Measurements from ENCODE around the gene ABHD2.

ABHD2 gene

GRCh38 chr15:89087161-89087829, 961 bp upstream of the ABHD2 start:
- TF ChIP-seq, protein P1, sequence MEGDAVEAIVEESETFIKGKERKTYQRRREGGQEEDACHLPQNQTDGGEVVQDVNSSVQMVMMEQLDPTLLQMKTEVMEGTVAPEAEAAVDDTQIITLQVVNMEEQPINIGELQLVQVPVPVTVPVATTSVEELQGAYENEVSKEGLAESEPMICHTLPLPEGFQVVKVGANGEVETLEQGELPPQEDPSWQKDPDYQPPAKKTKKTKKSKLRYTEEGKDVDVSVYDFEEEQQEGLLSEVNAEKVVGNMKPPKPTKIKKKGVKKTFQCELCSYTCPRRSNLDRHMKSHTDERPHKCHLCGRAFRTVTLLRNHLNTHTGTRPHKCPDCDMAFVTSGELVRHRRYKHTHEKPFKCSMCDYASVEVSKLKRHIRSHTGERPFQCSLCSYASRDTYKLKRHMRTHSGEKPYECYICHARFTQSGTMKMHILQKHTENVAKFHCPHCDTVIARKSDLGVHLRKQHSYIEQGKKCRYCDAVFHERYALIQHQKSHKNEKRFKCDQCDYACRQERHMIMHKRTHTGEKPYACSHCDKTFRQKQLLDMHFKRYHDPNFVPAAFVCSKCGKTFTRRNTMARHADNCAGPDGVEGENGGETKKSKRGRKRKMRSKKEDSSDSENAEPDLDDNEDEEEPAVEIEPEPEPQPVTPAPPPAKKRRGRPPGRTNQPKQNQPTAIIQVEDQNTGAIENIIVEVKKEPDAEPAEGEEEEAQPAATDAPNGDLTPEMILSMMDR (IDR thresholded peaks at IDR 0.05; ENCODE audit: insufficient read depth, low read length, missing control alignments), result no peak
- ChIA-PET POLR2A (interaction anchor here (0.6 to 2.3 kb wide), 7 partner anchors 9 to 1182 kb away, joined by 3 to 13 read pairs (median 4); no protein-coding TSS in a partner anchor), CTCF (interaction anchor here (0.9 to 4.2 kb wide), 9 partner anchors 16 to 90 kb away, joined by 3 to 27 read pairs (median 5); no protein-coding TSS in a partner anchor)
- no peak for DNase-seq (ENCODE audit: low read depth, low spot score)
- peak overlapping the region; percentile 47 for H3K4me3 ChIP-seq (ENCODE audit: low read depth, low read length)

GRCh38 chr15:89088605-89089315, 504 bp downstream of the ABHD2 start:
- no peak for DNase-seq (ENCODE audit: low read depth, low spot score)
- ChIA-PET CTCF (interaction anchor here (0.6 to 4.2 kb wide), 11 partner anchors 8 to 89 kb away, joined by 3 to 27 read pairs (median 4); no protein-coding TSS in a partner anchor), POLR2A (interaction anchor here (0.5 to 2.3 kb wide), 9 partner anchors 8 to 211 kb away, joined by 3 to 13 read pairs (median 4); no protein-coding TSS in a partner anchor)
- TF ChIP-seq, protein P1 (IDR thresholded peaks at IDR 0.05; ENCODE audit: insufficient read depth, low read length, missing control alignments), result no peak
- peak overlapping the region; percentile 82 for H3K4me3 ChIP-seq (ENCODE audit: low read depth, low read length)

GRCh38 chr15:89089316-89090230, 1.3 kb downstream of the ABHD2 start:
- ChIA-PET POLR2A (interaction anchor here (0.5 kb wide), 1 partner anchor 212 kb away, joined by 3 read pairs; no protein-coding TSS in a partner anchor), CTCF (interaction anchor here (0.8 to 4.2 kb wide), 8 partner anchors 10 to 117 kb away, joined by 3 to 27 read pairs (median 6); no protein-coding TSS in a partner anchor)
- peak overlapping the region; percentile 82 for H3K4me3 ChIP-seq (ENCODE audit: low read depth, low read length)
- DNase-seq (ENCODE audit: low read depth, low spot score), result no peak
- TF ChIP-seq, protein P1 (IDR thresholded peaks at IDR 0.05; ENCODE audit: insufficient read depth, low read length, missing control alignments), result no peak

DNA sequence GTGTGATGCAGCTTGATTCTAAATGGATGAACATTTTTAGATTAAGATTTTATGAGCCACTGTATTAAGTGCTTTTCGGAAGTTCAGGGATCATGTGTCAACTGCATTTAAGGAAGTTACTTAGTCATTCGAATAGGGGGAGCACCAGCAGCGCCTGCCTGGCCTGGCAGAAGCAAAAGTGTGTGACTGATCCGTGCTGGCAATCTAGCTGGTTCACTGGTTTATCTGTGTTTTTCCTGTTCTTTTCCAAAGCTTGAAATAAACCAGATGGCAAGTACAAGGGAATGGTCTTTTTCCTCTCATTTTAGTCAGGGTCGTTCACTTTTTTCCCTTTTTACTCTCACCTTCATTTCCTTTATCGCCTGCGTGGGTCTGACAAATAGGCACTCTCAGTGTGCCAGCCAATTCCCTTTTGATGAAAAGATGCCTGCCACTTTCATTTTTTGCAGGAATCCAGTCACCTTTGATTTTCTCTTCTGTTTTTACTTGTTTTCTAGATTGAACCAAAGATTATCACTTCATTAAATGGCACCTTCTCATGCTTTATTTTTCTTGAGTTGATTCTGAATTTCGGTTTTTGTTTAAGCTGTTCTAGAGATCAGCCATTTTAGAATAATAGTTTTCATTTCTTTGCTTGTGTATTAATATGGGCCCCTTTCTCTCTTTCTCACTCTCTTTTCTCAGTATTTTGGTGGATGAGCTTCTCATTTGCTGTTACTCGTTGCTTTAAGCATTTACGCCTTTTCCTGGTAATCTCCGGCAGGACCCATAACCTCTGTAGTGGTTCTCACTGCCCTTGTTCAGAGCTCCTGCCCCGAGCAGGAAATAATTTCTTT, 2.8 kb downstream of the ABHD2 start:
- H3K4me3 ChIP-seq (ENCODE audit: low read depth, low read length), result peak overlapping the region; percentile 7; the same call in 1 of the 2 replicates
- DNase-seq (ENCODE audit: low read depth, low spot score), result no peak

More for the DNA sequence above, 2.8 kb downstream of the ABHD2 start:
- TF ChIP-seq, protein P1 (IDR thresholded peaks at IDR 0.05; ENCODE audit: insufficient read depth, low read length, missing control alignments), result peak; percentile 10
- POLR2A ChIA-PET, result interaction anchor here (0.7 to 1.7 kb wide), 3 partner anchors 10 to 23 kb away, joined by 3 to 5 read pairs (median 4); no protein-coding TSS in a partner anchor
- CTCF ChIA-PET, result interaction anchor here (0.8 to 4.2 kb wide), 10 partner anchors 9 to 186 kb away, joined by 3 to 27 read pairs (median 4); no protein-coding TSS in a partner anchor

Measured in AG04449 (cell line).